SK-N-SH treated with all-trans-retinoic acid at 6 μM for 48 hours (cell line): ENCODE results near the gene CHAC1.

Experiments used
- ATAC-seq: fragments of 200-7000 bp; cut with Tn5 transposase; 3 replicates; pipeline ENCODE4 v1.9.1; 2020; ENCODE audit warnings: mild to moderate bottlenecking, moderate library complexity
- ARNTL ChIP-seq: fragments of 450-650 bp; formaldehyde crosslinking; IDR thresholded peaks from 2 replicates; pipeline ENCODE4 v1.5.0; 2020; ENCODE audit warnings: low read depth, mild to moderate bottlenecking, moderate library complexity, borderline replicate concordance
- BACH2 ChIP-seq: fragments of 250-450 bp; sonication (Bioruptor Pico); IDR thresholded peaks from 2 replicates; pipeline ENCODE4 v1.9.0; 2021; ENCODE audit warnings: mild to moderate bottlenecking, borderline replicate concordance
- CSDC2 ChIP-seq: fragments of 250-450 bp; sonication (Bioruptor Pico); IDR thresholded peaks from 2 replicates; pipeline ENCODE4 v1.5.0; 2020; ENCODE audit warnings: mild to moderate bottlenecking, moderate library complexity
- ESRRG ChIP-seq: fragments of 250-450 bp; sonication (Bioruptor Pico); IDR thresholded peaks from 2 replicates; pipeline ENCODE4 v1.6.1; 2021; ENCODE audit warnings: mild to moderate bottlenecking
- GLIS3 ChIP-seq: fragments of 250-450 bp; sonication (Bioruptor Pico); IDR thresholded peaks from 2 replicates; pipeline ENCODE4 v1.5.0; 2020; ENCODE audit warnings: mild to moderate bottlenecking, moderate library complexity
- ISL1 ChIP-seq: fragments of 250-450 bp; sonication (Bioruptor Pico); IDR thresholded peaks from 2 replicates; pipeline ENCODE4 v2.1.2; 2022; ENCODE audit warnings: mild to moderate bottlenecking, moderate library complexity
- PATZ1 ChIP-seq: fragments of 250-450 bp; sonication (Bioruptor Pico); IDR thresholded peaks from 2 replicates; pipeline ENCODE4 v1.8.0; 2020; ENCODE audit warnings: mild to moderate bottlenecking, moderate library complexity, borderline replicate concordance
- PPARA ChIP-seq: fragments of 250-450 bp; sonication (Bioruptor Pico); IDR thresholded peaks from 2 replicates; pipeline ENCODE4 v1.5.0; 2020; ENCODE audit warnings: mild to moderate bottlenecking, borderline replicate concordance
- RARB ChIP-seq: fragments of 250-450 bp; sonication (Bioruptor Pico); IDR thresholded peaks from 2 replicates; pipeline ENCODE4 v1.8.0; 2021; ENCODE audit warnings: mild to moderate bottlenecking, moderate library complexity
- SNAI2 ChIP-seq: fragments of 250-450 bp; sonication (Bioruptor Pico); IDR thresholded peaks from 2 replicates; pipeline ENCODE4 v1.5.0; 2020; ENCODE audit warnings: mild to moderate bottlenecking, moderate library complexity
- TCF4 ChIP-seq: fragments of 250-450 bp; sonication (Bioruptor Pico); IDR thresholded peaks from 2 replicates; pipeline ENCODE4 v1.8.0; 2021; ENCODE audit warnings: mild to moderate bottlenecking, moderate library complexity, borderline replicate concordance
- TOX ChIP-seq: fragments of 250-450 bp; sonication (Bioruptor Pico); IDR thresholded peaks from 2 replicates; pipeline ENCODE4 v1.8.0; 2021; ENCODE audit warnings: mild to moderate bottlenecking, moderate library complexity, borderline replicate concordance
- ZC3H10 ChIP-seq: fragments of 250-450 bp; sonication (Bioruptor Pico); IDR thresholded peaks from 2 replicates; pipeline ENCODE4 v1.5.1; 2021; ENCODE audit warnings: mild to moderate bottlenecking, moderate library complexity
- ZFP3 ChIP-seq: fragments of 250-450 bp; sonication (Bioruptor Pico); IDR thresholded peaks from 2 replicates; pipeline ENCODE4 v1.5.0; 2020; ENCODE audit warnings: mild to moderate bottlenecking, moderate library complexity
- ZFP30 ChIP-seq: fragments of 450-650 bp; formaldehyde crosslinking; IDR thresholded peaks from 2 replicates; pipeline ENCODE4 v1.5.0; 2022; ENCODE audit warnings: mild to moderate bottlenecking, moderate library complexity
- ZNF70 ChIP-seq: fragments of 450-650 bp; formaldehyde crosslinking; IDR thresholded peaks from 2 replicates; pipeline ENCODE4 v1.5.0; 2020; ENCODE audit warnings: mild to moderate bottlenecking, moderate library complexity
- ZNF8 ChIP-seq: fragments of 450-650 bp; formaldehyde crosslinking; IDR thresholded peaks from 2 replicates; pipeline ENCODE4 v1.5.0; 2020; ENCODE audit warnings: mild to moderate bottlenecking, moderate library complexity
- TF ChIP-seq, protein P1 (sequence below): fragments of 250-450 bp; sonication (Bioruptor Pico); IDR thresholded peaks from 2 replicates; pipeline ENCODE4 v1.5.1; 2020; ENCODE audit warnings: low read depth, mild to moderate bottlenecking, moderate library complexity
- TF ChIP-seq, protein P2 (sequence below): fragments of 250-450 bp; sonication (Bioruptor Pico); IDR thresholded peaks from 2 replicates; pipeline ENCODE4 v1.8.0; 2021; ENCODE audit warnings: low read depth, mild to moderate bottlenecking, moderate library complexity, borderline replicate concordance
- TF ChIP-seq, protein P3 (sequence below): fragments of 250-450 bp; sonication (Bioruptor Pico); IDR thresholded peaks from 2 replicates; pipeline ENCODE4 v1.5.0; 2020; ENCODE audit warnings: mild to moderate bottlenecking, moderate library complexity

The CHAC1 gene

DNA sequence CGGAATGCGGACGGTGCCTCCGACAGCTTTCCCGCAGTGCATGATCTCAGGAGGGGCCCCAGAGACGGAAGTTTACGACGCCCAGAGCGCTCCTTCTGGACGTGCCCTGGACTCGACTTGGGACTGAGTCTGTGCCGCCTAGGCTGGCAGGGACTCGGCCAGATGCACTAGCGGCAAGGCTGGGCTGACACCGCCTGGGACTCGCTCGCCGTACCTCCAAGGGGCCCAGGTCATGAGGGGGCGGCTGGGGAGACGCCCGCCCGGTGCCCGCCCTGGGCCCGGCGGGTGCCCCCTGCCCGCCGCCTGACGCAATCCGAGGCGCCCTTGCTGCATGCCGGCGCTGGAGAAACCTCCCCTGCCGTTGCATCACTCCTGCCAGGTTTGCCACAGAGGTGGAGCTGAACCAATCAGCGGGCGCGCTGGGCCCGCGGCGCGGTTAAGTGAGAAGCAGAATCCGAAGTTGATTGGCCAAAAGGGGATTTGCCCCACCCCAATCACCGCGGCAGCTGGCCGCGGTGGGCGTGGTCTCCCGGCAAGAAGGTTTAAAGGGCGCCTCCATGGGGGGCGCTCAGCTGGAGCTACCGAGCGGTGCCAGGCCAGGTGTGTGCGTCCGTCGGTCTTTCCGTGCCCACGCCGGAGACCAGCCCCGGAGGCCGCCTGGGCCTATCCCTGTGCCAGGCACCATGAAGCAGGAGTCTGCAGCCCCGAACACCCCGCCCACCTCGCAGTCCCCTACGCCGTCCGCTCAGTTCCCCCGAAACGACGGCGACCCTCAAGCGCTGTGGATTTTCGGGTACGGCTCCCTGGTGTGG is at the start of gene CHAC1:
Gene CHAC1 (plus strand): TSS at position 571 of the 812 bp plus-strand sequence. CDS start 113 bp downstream, at position 684.
- TF ChIP-seq ZFP30 (0 out of 2 replicates have a peak, but pooled peaks have one; percentile 11), GLIS3 (no peak)
- peak; percentile 96 for ATAC-seq

- TF ChIP-seq ISL1 (CRISPR knock-in tag) (no peak), ZNF70 (no peak), ZFP3 (no peak), ZNF8 (CRISPR knock-in tag) (no peak), PATZ1 (CRISPR knock-in tag) (no peak), TCF4 (no peak)
- TF ChIP-seq, protein P1, sequence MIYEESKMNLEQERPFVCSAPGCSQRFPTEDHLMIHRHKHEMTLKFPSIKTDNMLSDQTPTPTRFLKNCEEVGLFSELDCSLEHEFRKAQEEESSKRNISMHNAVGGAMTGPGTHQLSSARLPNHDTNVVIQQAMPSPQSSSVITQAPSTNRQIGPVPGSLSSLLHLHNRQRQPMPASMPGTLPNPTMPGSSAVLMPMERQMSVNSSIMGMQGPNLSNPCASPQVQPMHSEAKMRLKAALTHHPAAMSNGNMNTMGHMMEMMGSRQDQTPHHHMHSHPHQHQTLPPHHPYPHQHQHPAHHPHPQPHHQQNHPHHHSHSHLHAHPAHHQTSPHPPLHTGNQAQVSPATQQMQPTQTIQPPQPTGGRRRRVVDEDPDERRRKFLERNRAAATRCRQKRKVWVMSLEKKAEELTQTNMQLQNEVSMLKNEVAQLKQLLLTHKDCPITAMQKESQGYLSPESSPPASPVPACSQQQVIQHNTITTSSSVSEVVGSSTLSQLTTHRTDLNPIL, result no peak
- TF ChIP-seq, all 23 proteins: peak for 0
These were observed 48.6 kb upstream of the CHAC1 start for GRCh38 chr15:40904552-40905201.

DNA sequence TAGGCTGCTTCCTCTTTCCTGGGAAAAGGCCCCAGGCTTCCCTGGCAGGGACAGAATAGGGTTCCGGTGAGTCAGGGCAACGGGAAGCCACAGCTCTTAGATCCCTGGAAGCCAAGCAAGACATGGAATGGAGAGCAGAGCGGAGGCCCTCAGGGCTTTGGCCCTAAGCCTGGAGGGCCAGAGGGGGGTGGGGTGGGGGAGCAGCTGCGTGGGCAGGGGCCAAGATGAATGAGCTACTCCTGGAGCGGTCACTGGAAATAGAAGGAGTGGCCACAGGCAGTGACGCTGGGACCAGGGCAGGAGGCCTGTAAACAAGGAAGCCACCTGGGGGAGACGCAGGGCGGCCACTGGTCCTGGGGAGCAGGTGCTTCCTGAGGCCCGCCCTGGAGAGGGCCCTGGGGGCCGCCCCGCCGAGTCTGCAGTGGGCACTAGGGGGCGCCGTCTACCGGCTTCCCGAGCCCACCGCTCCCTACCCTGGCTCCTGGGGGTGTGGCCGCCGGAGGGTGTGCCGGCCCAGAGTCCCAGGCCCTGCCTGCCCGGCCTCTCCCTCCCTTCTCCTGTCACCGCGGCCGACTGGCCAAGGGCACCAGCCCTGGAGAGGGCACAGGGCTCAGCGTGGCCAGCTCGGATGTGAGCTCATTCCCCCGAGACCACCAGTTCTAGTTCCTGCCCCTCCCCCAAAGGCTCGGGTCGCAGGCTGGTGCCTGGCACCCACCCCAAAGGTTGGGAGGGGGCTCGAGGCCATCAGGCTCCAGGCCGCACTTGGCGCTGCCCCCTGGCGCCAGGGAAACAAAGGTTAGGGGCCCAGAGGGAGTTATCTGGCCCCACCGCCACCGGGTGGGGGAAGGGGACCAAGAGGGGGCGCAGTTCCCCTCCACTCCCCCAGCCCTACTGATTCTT is 46.9 kb upstream of the CHAC1 start:
- TF ChIP-seq, protein P2, sequence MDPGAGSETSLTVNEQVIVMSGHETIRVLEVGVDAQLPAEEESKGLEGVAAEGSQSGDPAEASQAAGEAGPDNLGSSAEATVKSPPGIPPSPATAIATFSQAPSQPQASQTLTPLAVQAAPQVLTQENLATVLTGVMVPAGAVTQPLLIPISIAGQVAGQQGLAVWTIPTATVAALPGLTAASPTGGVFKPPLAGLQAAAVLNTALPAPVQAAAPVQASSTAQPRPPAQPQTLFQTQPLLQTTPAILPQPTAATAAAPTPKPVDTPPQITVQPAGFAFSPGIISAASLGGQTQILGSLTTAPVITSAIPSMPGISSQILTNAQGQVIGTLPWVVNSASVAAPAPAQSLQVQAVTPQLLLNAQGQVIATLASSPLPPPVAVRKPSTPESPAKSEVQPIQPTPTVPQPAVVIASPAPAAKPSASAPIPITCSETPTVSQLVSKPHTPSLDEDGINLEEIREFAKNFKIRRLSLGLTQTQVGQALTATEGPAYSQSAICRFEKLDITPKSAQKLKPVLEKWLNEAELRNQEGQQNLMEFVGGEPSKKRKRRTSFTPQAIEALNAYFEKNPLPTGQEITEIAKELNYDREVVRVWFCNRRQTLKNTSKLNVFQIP (CRISPR knock-in tag), result no peak
- TF ChIP-seq RARB (CRISPR knock-in tag) (no peak), PATZ1 (CRISPR knock-in tag) (no peak), ARNTL (CRISPR knock-in tag) (no peak), ISL1 (CRISPR knock-in tag) (no peak), ZNF8 (CRISPR knock-in tag) (no peak), ZFP3 (no peak), TOX (CRISPR knock-in tag) (no peak), ZC3H10 (CRISPR knock-in tag) (no peak), SNAI2 (CRISPR knock-in tag) (no peak), TCF4 (no peak), PPARA (no peak), ZNF70 (no peak), GLIS3 (no peak; the same call in 1 of the 2 replicates), ESRRG (CRISPR knock-in tag) (no peak), BACH2 (CRISPR knock-in tag) (no peak), CSDC2 (CRISPR knock-in tag) (no peak), ZFP30 (no peak)
- TF ChIP-seq, protein P3, sequence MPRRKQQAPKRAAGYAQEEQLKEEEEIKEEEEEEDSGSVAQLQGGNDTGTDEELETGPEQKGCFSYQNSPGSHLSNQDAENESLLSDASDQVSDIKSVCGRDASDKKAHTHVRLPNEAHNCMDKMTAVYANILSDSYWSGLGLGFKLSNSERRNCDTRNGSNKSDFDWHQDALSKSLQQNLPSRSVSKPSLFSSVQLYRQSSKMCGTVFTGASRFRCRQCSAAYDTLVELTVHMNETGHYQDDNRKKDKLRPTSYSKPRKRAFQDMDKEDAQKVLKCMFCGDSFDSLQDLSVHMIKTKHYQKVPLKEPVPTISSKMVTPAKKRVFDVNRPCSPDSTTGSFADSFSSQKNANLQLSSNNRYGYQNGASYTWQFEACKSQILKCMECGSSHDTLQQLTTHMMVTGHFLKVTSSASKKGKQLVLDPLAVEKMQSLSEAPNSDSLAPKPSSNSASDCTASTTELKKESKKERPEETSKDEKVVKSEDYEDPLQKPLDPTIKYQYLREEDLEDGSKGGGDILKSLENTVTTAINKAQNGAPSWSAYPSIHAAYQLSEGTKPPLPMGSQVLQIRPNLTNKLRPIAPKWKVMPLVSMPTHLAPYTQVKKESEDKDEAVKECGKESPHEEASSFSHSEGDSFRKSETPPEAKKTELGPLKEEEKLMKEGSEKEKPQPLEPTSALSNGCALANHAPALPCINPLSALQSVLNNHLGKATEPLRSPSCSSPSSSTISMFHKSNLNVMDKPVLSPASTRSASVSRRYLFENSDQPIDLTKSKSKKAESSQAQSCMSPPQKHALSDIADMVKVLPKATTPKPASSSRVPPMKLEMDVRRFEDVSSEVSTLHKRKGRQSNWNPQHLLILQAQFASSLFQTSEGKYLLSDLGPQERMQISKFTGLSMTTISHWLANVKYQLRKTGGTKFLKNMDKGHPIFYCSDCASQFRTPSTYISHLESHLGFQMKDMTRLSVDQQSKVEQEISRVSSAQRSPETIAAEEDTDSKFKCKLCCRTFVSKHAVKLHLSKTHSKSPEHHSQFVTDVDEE (CRISPR knock-in tag), result no peak

More at GRCh38 chr15:40904552-40905201, 48.6 kb upstream of the CHAC1 start:
- no peak for ATAC-seq

More for the DNA sequence above, 46.9 kb upstream of the CHAC1 start:
- peak; percentile 89 for ATAC-seq
